Uterus (tissue), 4 donors: ENCODE results near the gene SCAPER. TPM values are rescaled to one million over a fixed set of nuclear protein-coding genes. Genes with fewer than 3 reads are reported as not detected.
"Not testable (repeated sequence)": the region's sequence is repeated elsewhere in the genome, so short reads cannot be mapped to it uniquely, and the experiment has no call there.

ENCODE experiments used
- DNase-seq, 2 donors: peaks; one replicate each; pipeline ENCODE4 v3.0.0-alpha.2; 2019 to 2020
- H3K27ac ChIP-seq, 2 donors: fragments of 200-600 bp; sonication (generic); 1 replicate in 1 of 2; 2 replicates in 1 of 2; pipeline ENCODE4 v1.5.1; 2016 to 2018
- H3K27me3 ChIP-seq, 2 donors: fragments of 200-600 bp; sonication (generic); one replicate each; pipeline ENCODE4 v1.5.1; 2018 to 2019; ENCODE audit warnings: control low read depth in 1 of 2
- H3K36me3 ChIP-seq, 2 donors: fragments of 200-600 bp; sonication (generic); one replicate each; pipeline ENCODE4 v1.5.1; 2019; ENCODE audit warnings: control low read depth in 1 of 2
- H3K4me1 ChIP-seq, 2 donors: fragments of 200-600 bp; sonication (generic); one replicate each; pipeline ENCODE4 v1.5.1; 2018 to 2019; ENCODE audit warnings: control low read depth in 1 of 2
- H3K4me3 ChIP-seq, 2 donors: fragments of 200-600 bp; sonication (generic); 1 replicate in 1 of 2; 2 replicates in 1 of 2; pipeline ENCODE4 v1.5.1; 2018 to 2019; ENCODE audit warnings: mild to moderate bottlenecking in 1 of 2
- H3K9me3 ChIP-seq, 2 donors: fragments of 200-600 bp; sonication (generic); one replicate each; pipeline ENCODE4 v1.5.1; 2019; ENCODE audit warnings: control low read depth in 1 of 2
- CTCF ChIP-seq, 4 experiments: fragments of 200-600 bp in 2 of 4; fragments of 450-650 bp in 2 of 4; sonication (generic) in 2 of 4; IDR thresholded peaks; one replicate each; pipeline ENCODE4 v1.5.1; 2016 to 2019; ENCODE audit warnings: antibody characterized with exemption in 4 of 4, mild to moderate bottlenecking in 2 of 4, moderate library complexity in 1 of 4
- POLR2A ChIP-seq, 2 donors: fragments of 450-650 bp; IDR thresholded peaks; one replicate each; pipeline ENCODE4 v1.6.1; 2016; ENCODE audit warnings: antibody characterized with exemption in 2 of 2, mild to moderate bottlenecking in 1 of 2, moderate library complexity in 1 of 2
- intact Hi-C: fragments of 100-400 bp; cut with DNase I; formaldehyde crosslinking; loops from one replicate; pipeline ENCODE4 v1.15.1; 2023; ENCODE audit warnings: low total_unique reads
- total RNA-seq, 4 donors: library from RNA; depleted of rRNA in 3 of 4; stranded (reverse); fragments of >200 nt in 3 of 4; gene quantifications; one replicate each; pipeline versions ENCODE4 v1.1.0 to v1.2.4, GENCODE V29; 2014 to 2023
- donor health status: DM: yes; HTN: yes; CAD: no.

SCAPER gene
- total RNA-seq, 4 donors from 2014 or later = 10.6 to 74.2 (median 32.9) TPM

- Histone ChIP-seq H3K27me3 (no peaks in the 10 kb centered on the region), H3K36me3 (no peaks in the 10 kb centered on the region), H3K4me1 (no peaks in the 10 kb centered on the region), H3K27ac (no peak overlapping the region), H3K4me3 (no peak overlapping the region), H3K9me3 (no peaks in the 10 kb centered on the region)
- DNase-seq = no peak
- intact Hi-C loops = no loop called here
- TF ChIP-seq CTCF (IDR thresholded peaks at IDR 0.05) (no peak), POLR2A (IDR thresholded peaks at IDR 0.05) (no peak)
These were observed 465.6 kb downstream of the SCAPER start for GRCh38 chr15:76439542-76439941.

- intact Hi-C loops = no loop called here
These were observed 471.2 kb downstream of the SCAPER start for GRCh38 chr15:76433798-76434400.

GRCh38 chr15:76433036-76433435 is 472.1 kb downstream of the SCAPER start:
- H3K36me3 ChIP-seq, H3K27ac ChIP-seq, H3K4me1 ChIP-seq, H3K27me3 ChIP-seq, H3K4me3 ChIP-seq, DNase-seq, intact Hi-C loops, H3K9me3 ChIP-seq: not testable (repeated sequence)

More at GRCh38 chr15:76433798-76434400, 471.2 kb downstream of the SCAPER start:
- no peak for DNase-seq
- H3K9me3 ChIP-seq = no peaks in the 10 kb centered on the region
- no peaks in the 10 kb centered on the region for H3K36me3 ChIP-seq
- no peaks in the 10 kb centered on the region for H3K27me3 ChIP-seq
- TF ChIP-seq POLR2A (IDR thresholded peaks at IDR 0.05) (no peak), CTCF (IDR thresholded peaks at IDR 0.05) (no peak)
- no peaks in the 10 kb centered on the region for H3K4me1 ChIP-seq
- no peak overlapping the region for H3K27ac ChIP-seq
- no peak overlapping the region for H3K4me3 ChIP-seq

GRCh38 chr15:76432604-76433003 is 472.5 kb downstream of the SCAPER start:
- H3K27me3 ChIP-seq = no peaks in the 10 kb centered on the region
- intact Hi-C loops = no loop called here
- no peaks in the 10 kb centered on the region for H3K9me3 ChIP-seq
- H3K36me3 ChIP-seq = no peaks in the 10 kb centered on the region
- H3K4me3 ChIP-seq = no peak overlapping the region
- no peaks in the 10 kb centered on the region for H3K4me1 ChIP-seq
- no peak for TF ChIP-seq CTCF (IDR thresholded peaks at IDR 0.05)
- no peak for TF ChIP-seq POLR2A (IDR thresholded peaks at IDR 0.05)
- no peak for DNase-seq
- no peak overlapping the region for H3K27ac ChIP-seq

- H3K27ac ChIP-seq = no peak overlapping the region
- no peak overlapping the region for H3K4me3 ChIP-seq
- no peak for DNase-seq
- no peak for TF ChIP-seq CTCF (IDR thresholded peaks at IDR 0.05)
- no peak for TF ChIP-seq POLR2A (IDR thresholded peaks at IDR 0.05)
- no peaks in the 10 kb centered on the region for H3K36me3 ChIP-seq
- intact Hi-C loops = no loop called here
- no peaks in the 10 kb centered on the region for H3K4me1 ChIP-seq
- no peaks in the 10 kb centered on the region for H3K9me3 ChIP-seq
- no peaks in the 10 kb centered on the region for H3K27me3 ChIP-seq
These were observed 473.2 kb downstream of the SCAPER start for GRCh38 chr15:76431971-76432370.

- H3K4me1 ChIP-seq, H3K4me3 ChIP-seq, H3K36me3 ChIP-seq, DNase-seq, H3K9me3 ChIP-seq, H3K27me3 ChIP-seq, H3K27ac ChIP-seq, intact Hi-C loops: not testable (repeated sequence)
These were observed 474.4 kb downstream of the SCAPER start for GRCh38 chr15:76430711-76431110.
